ENCODE measurements around the gene SNX30. TPM values are rescaled to one million over a fixed set of nuclear protein-coding genes. Genes with fewer than 3 reads are reported as not detected.

Gene SNX30
- total RNA-seq, 1 experiment from 2014 or later, result 12.7 TPM

- no peaks in the 10 kb centered on the region for H3K36me3 ChIP-seq (ENCODE audit: control insufficient read depth in 1 of 2, insufficient read depth in 2 of 2, low read length in 2 of 2)
- CTCF ChIA-PET, result no interaction called here
- intact Hi-C loops (cut with micrococcal nuclease), result no loop called here
- H3K9me2 ChIP-seq (ENCODE audit: insufficient read depth), result no peaks in the 10 kb centered on the region
- H3K27me3 ChIP-seq (ENCODE audit: insufficient read depth, low read length), result no peaks in the 10 kb centered on the region
- RAD21 ChIA-PET (ENCODE audit: low non-redundant PET in 1 of 2, low total read pairs in 2 of 2, uncharacterized antibody in 2 of 2, unreplicated experiment in 2 of 2), result no interaction called here
- no peak overlapping the region for H3K27ac ChIP-seq (ENCODE audit: low read depth, low read length)
- no peak overlapping the region for H2AFZ ChIP-seq (ENCODE audit: low read depth, low read length, poor library complexity, severe bottlenecking)
- H3K9me3 ChIP-seq (ENCODE audit: control insufficient read depth in 1 of 2, insufficient read depth in 1 of 2, low read depth in 1 of 2, low read length in 2 of 2), result no peaks in the 10 kb centered on the region
- H4K20me1 ChIP-seq (ENCODE audit: insufficient read depth), result no peaks in the 10 kb centered on the region
- no peak overlapping the region for H3K4me3 ChIP-seq (replicated peaks in 1 of 2; ENCODE audit: low read depth in 1 of 2, low read length in 2 of 2)
- no peak overlapping the region for H3K4me2 ChIP-seq (ENCODE audit: low read length)
- POLR2A ChIA-PET, result no interaction called here
- no peak overlapping the region for H3K9ac ChIP-seq (ENCODE audit: low read length)
- no TSS peak for BruUV-seq (replicated peaks)
- ATAC-seq, result no peak
- no peaks in the 10 kb centered on the region for H3K79me2 ChIP-seq (ENCODE audit: insufficient read depth, low read length)
- peaks cover 2 to 15% of the 10 kb centered on the region in 2 experiments; a peak in 3 of 4 replicates for H3K4me1 ChIP-seq (ENCODE audit: control insufficient read depth in 1 of 2, insufficient read depth in 2 of 2, low read length in 2 of 2)
- no peak for DNase-seq (ENCODE audit: low read depth, low spot score)
- TF ChIP-seq FOSL1 (IDR thresholded peaks at IDR 0.05; ENCODE audit: low read depth) (no peak), EZH2phosphoT487 (IDR thresholded peaks at IDR 0.05; ENCODE audit: borderline replicate concordance) (no peak), POLR2AphosphoS5 (IDR thresholded peaks at IDR 0.05; ENCODE audit: low read depth, low read length) (no peak), RAD21 (IDR thresholded peaks at IDR 0.05; ENCODE audit: low read depth) (no peak), CEBPB (IDR thresholded peaks at IDR 0.05; ENCODE audit: low read depth) (no peak)
Measured at GRCh38 chr9:112885324-112885723, 134.8 kb downstream of the SNX30 start.

- ChIA-PET POLR2A (no interaction called here), CTCF (no interaction called here), RAD21 (ENCODE audit: low non-redundant PET in 1 of 2, low total read pairs in 2 of 2, uncharacterized antibody in 2 of 2, unreplicated experiment in 2 of 2) (no interaction called here)
- Histone ChIP-seq H3K36me3 (ENCODE audit: control insufficient read depth in 1 of 2, insufficient read depth in 2 of 2, low read length in 2 of 2) (no peaks in the 10 kb centered on the region), H3K27ac (ENCODE audit: low read depth, low read length) (no peak overlapping the region), H3K4me2 (ENCODE audit: low read length) (no peak overlapping the region), H3K9me3 (ENCODE audit: control insufficient read depth in 1 of 2, insufficient read depth in 1 of 2, low read depth in 1 of 2, low read length in 2 of 2) (no peaks in the 10 kb centered on the region), H3K4me1 (ENCODE audit: control insufficient read depth in 1 of 2, insufficient read depth in 2 of 2, low read length in 2 of 2) (peaks cover 2 to 9% of the 10 kb centered on the region in 2 experiments; a peak in 3 of 4 replicates), H3K9me2 (ENCODE audit: insufficient read depth) (no peaks in the 10 kb centered on the region), H3K4me3 (replicated peaks in 1 of 2; ENCODE audit: low read depth in 1 of 2, low read length in 2 of 2) (no peak overlapping the region), H3K79me2 (ENCODE audit: insufficient read depth, low read length) (no peaks in the 10 kb centered on the region), H2AFZ (ENCODE audit: low read depth, low read length, poor library complexity, severe bottlenecking) (no peak overlapping the region), H3K27me3 (ENCODE audit: insufficient read depth, low read length) (no peaks in the 10 kb centered on the region), H4K20me1 (ENCODE audit: insufficient read depth) (no peaks in the 10 kb centered on the region), H3K9ac (ENCODE audit: low read length) (no peak overlapping the region)
- TF ChIP-seq ELF1 (IDR thresholded peaks at IDR 0.05; ENCODE audit: borderline replicate concordance, low read depth), result no peak
- no peak for TF ChIP-seq POLR2AphosphoS5 (IDR thresholded peaks at IDR 0.05; ENCODE audit: low read depth, low read length)
- no peak for TF ChIP-seq SP1 (IDR thresholded peaks at IDR 0.05; ENCODE audit: low read depth)
- no peak for TF ChIP-seq CBX3 (IDR thresholded peaks at IDR 0.05; ENCODE audit: low read depth)
- TF ChIP-seq EZH2 (IDR thresholded peaks at IDR 0.05), result no peak
- TF ChIP-seq SIN3A (IDR thresholded peaks at IDR 0.05; ENCODE audit: low read depth), result no peak
- no peak for TF ChIP-seq ATF3 (IDR thresholded peaks at IDR 0.05)
- TF ChIP-seq REST (IDR thresholded peaks at IDR 0.05; ENCODE audit: low read depth), result no peak
- no peak for TF ChIP-seq EZH2phosphoT487 (IDR thresholded peaks at IDR 0.05; ENCODE audit: borderline replicate concordance)
- TF ChIP-seq RAD21 (IDR thresholded peaks at IDR 0.05; ENCODE audit: low read depth), result no peak
- no peak for TF ChIP-seq JUND (IDR thresholded peaks at IDR 0.05)
- no peak for TF ChIP-seq CTCF (IDR thresholded peaks at IDR 0.05 in 2 of 3, conservative IDR thresholded peaks at IDR 0.05 in 1 of 3; ENCODE audit: borderline replicate concordance in 1 of 3, insufficient read depth in 1 of 3, low read depth in 2 of 3, low read length in 2 of 3)
- no peak for TF ChIP-seq YY1 (IDR thresholded peaks at IDR 0.05; ENCODE audit: extremely low read depth, insufficient replicate concordance, low read depth, low read length)
- ATAC-seq (no peak), DNase-seq (ENCODE audit: low read depth, low spot score) (no peak)
- intact Hi-C loops (cut with micrococcal nuclease), result no loop called here
- no TSS peak for BruUV-seq (replicated peaks)
Measured at GRCh38 chr9:112886351-112886750, 135.8 kb downstream of the SNX30 start.
